Spleen (tissue), 11 donors: Measurements from ENCODE around the gene SNRNP48. TPM values are rescaled to one million over a fixed set of nuclear protein-coding genes. Genes with fewer than 3 reads are reported as not detected.

Experiments
- DNase-seq: peaks from one replicate; pipeline ENCODE4 v3.0.0-alpha.2; 2020
- H3K27ac ChIP-seq, 8 donors: fragments of 200-600 bp; sonication (generic) in 7 of 8; 1 replicate in 4 of 8; 2 replicates in 4 of 8; pipeline versions ENCODE4 v1.5.0 to v1.8.0; 2016 to 2021; ENCODE audit warnings: inconsistent platforms in 4 of 8, mild to moderate bottlenecking in 4 of 8, moderate library complexity in 1 of 8
- H3K27me3 ChIP-seq, 7 donors: fragments of 200-600 bp; sonication (generic) in 6 of 7; replicated peaks in 1 of 7; 1 replicate in 4 of 7; 2 replicates in 3 of 7; pipeline versions ENCODE4 v1.5.0 to v1.8.0; 2016 to 2021; ENCODE audit warnings: inconsistent platforms in 3 of 7, mild to moderate bottlenecking in 1 of 7
- H3K36me3 ChIP-seq, 6 donors: fragments of 200-600 bp; sonication (generic) in 5 of 6; 1 replicate in 4 of 6; 2 replicates in 2 of 6; pipeline versions ENCODE4 v1.5.0 to v1.8.0; 2016 to 2021; ENCODE audit warnings: inconsistent platforms in 2 of 6
- H3K4me1 ChIP-seq, 6 donors: fragments of 200-600 bp; sonication (generic) in 5 of 6; 1 replicate in 3 of 6; 2 replicates in 3 of 6; pipeline versions ENCODE4 v1.5.0 to v1.8.0; 2016 to 2021; ENCODE audit warnings: inconsistent platforms in 3 of 6
- H3K4me3 ChIP-seq, 8 donors: fragments of 200-600 bp; sonication (generic) in 7 of 8; 1 replicate in 4 of 8; 2 replicates in 4 of 8; pipeline versions ENCODE4 v1.5.0 to v1.8.0; 2016 to 2021; ENCODE audit warnings: inconsistent platforms in 4 of 8, mild to moderate bottlenecking in 4 of 8, moderate library complexity in 2 of 8
- H3K9me3 ChIP-seq, 8 donors: fragments of 200-600 bp; sonication (generic) in 7 of 8; 1 replicate in 4 of 8; 2 replicates in 4 of 8; pipeline versions ENCODE4 v1.5.0 to v1.8.0; 2016 to 2021; ENCODE audit warnings: inconsistent platforms in 4 of 8
- POLR2A ChIP-seq, 3 donors: fragments of 450-650 bp; IDR thresholded peaks; one replicate each; pipeline ENCODE4 v1.5.1; 2017; ENCODE audit warnings: antibody characterized with exemption in 3 of 3, mild to moderate bottlenecking in 1 of 3
- POLR2AphosphoS5 ChIP-seq, 3 donors: sonication (generic); formaldehyde crosslinking; IDR thresholded peaks; one replicate each; pipeline ENCODE4 v1.5.1; 2017; ENCODE audit warnings: antibody characterized with exemption in 3 of 3
- WGBS, 5 donors: extraction: QIAGEN DNeasy Blood & Tissue Kit in 3 of 5; methylation state at CpG; one replicate each; pipeline versions ENCODE4 v1.1.5 to v1.1.7; 2013 to 2018; 5-methylcytosine and 5-hydroxymethylcytosine counted together
- intact Hi-C: fragments of 100-400 bp; cut with DNase I; formaldehyde crosslinking; loops from one replicate; pipeline ENCODE4 v1.15.0; 2023; ENCODE audit warnings: low total_unique reads
- polyA plus RNA-seq, 3 donors: library from polyadenylated mRNA; stranded (reverse); fragments of 200-250 nt; gene quantifications; one replicate each; pipeline ENCODE4 v1.2.1, GENCODE V29; 2013
- total RNA-seq, 7 donors: library from RNA; depleted of rRNA in 3 of 7; stranded (reverse); fragments of >200 nt in 3 of 7; fragmentation: NEBNext Ultra II Directional in 4 of 7; extraction: Animal tissue kit (Norgen Biotek cat#: 25700) in 4 of 7; gene quantifications; one replicate each; pipeline versions ENCODE4 v1.1.0 to v1.2.1, GENCODE V29; 2016 to 2021
- TF ChIP-seq, protein P1 (sequence below), 11 experiments: fragments of 200-600 bp in 7 of 11; fragments of 450-650 bp in 4 of 11; sonication (generic) in 4 of 11; IDR thresholded peaks in 8 of 11; conservative IDR thresholded peaks in 3 of 11; 1 replicate in 7 of 11; 2 replicates in 4 of 11; pipeline versions ENCODE4 v1.4.0 to v1.8.0; 2016 to 2021; ENCODE audit warnings: antibody characterized with exemption in 11 of 11, inconsistent platforms in 4 of 11, mild to moderate bottlenecking in 1 of 11
- donor health status: healthy with polysubstance abuse.
- donor health status: DM: no; HTN: no; CAD: no; lungs with moderate emphysema.
- donor health status: DM: no; HTN: no; CAD: no.
- donor health status: Bipolar disorder and iron deficiency.
- donor health status: healthy.
- donor health status: DM: no; HTN: no; CAD: no.
- donor health status: DM: yes; HTN: yes; CAD: no.

SNRNP48 gene
- total and polyA plus RNA-seq, 10 donors = 4.8 to 23.8 (median 14.2) TPM

DNA sequence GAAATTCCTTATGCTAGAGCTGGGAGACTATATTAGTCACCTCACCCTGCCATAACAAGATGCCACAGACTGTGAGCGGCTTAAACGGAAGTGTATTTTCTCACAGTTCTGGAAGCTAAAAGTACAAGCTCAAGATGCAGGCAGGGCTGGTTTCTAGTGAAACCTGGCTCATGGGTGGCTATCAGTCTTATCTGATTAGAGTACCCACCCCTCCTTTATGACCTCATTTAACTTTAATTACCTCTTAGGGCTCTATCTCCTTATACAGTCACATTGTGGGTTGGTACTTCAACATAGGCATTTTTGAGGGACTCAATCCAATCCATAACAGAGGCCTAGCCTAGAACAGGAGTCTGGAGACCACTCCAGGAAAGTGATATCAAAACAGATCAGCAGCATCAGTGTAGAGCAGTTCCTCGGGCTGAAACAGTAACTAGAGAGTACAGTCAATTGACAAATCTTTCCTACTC, 2.3 kb upstream of the SNRNP48 start:
- H3K4me3 ChIP-seq = no peak overlapping the region
- TF ChIP-seq POLR2AphosphoS5 (IDR thresholded peaks at IDR 0.05) (no peak), POLR2A (IDR thresholded peaks at IDR 0.05) (no peak)
- TF ChIP-seq, protein P1, sequence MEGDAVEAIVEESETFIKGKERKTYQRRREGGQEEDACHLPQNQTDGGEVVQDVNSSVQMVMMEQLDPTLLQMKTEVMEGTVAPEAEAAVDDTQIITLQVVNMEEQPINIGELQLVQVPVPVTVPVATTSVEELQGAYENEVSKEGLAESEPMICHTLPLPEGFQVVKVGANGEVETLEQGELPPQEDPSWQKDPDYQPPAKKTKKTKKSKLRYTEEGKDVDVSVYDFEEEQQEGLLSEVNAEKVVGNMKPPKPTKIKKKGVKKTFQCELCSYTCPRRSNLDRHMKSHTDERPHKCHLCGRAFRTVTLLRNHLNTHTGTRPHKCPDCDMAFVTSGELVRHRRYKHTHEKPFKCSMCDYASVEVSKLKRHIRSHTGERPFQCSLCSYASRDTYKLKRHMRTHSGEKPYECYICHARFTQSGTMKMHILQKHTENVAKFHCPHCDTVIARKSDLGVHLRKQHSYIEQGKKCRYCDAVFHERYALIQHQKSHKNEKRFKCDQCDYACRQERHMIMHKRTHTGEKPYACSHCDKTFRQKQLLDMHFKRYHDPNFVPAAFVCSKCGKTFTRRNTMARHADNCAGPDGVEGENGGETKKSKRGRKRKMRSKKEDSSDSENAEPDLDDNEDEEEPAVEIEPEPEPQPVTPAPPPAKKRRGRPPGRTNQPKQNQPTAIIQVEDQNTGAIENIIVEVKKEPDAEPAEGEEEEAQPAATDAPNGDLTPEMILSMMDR (IDR thresholded peaks at IDR 0.05 in 8 of 11, conservative IDR thresholded peaks at IDR 0.05 in 3 of 11) = no peak
- no peaks in the 10 kb centered on the region for H3K9me3 ChIP-seq
- DNase-seq = no peak
- H3K4me1 ChIP-seq = peaks cover 14 to 40% (median 30%) of the 10 kb centered on the region in 6 donors
- intact Hi-C loops = no loop called here
- whole genome bisulfite sequencing, 5 donors = 85 to 90% (median 89%) methylated on average over 3 of the region's 3 CpGs
- H3K27ac ChIP-seq = no peak overlapping the region
- no peaks in the 10 kb centered on the region for H3K27me3 ChIP-seq
- peaks cover 0 to 3% (median 0%) of the 10 kb centered on the region in 6 donors for H3K36me3 ChIP-seq

- H3K4me1 ChIP-seq = peaks cover 14 to 42% (median 34%) of the 10 kb centered on the region in 6 donors
- H3K4me3 ChIP-seq = no peak overlapping the region
- no peak for DNase-seq
- 60 to 74% (median 64%) methylated on average over 4 of the region's 4 CpGs for WGBS, 5 donors
- no peaks in the 10 kb centered on the region for H3K27me3 ChIP-seq
- H3K9me3 ChIP-seq = no peaks in the 10 kb centered on the region
- TF ChIP-seq POLR2A (IDR thresholded peaks at IDR 0.05) (no peak), POLR2AphosphoS5 (IDR thresholded peaks at IDR 0.05) (no peak)
- TF ChIP-seq, protein P1 (IDR thresholded peaks at IDR 0.05 in 8 of 11, conservative IDR thresholded peaks at IDR 0.05 in 3 of 11) = no peak
- no peak overlapping the region for H3K27ac ChIP-seq
- intact Hi-C loops = no loop called here
- peaks cover 0 to 4% (median under 1%) of the 10 kb centered on the region in 6 donors for H3K36me3 ChIP-seq
These were observed 1.5 kb upstream of the SNRNP48 start for GRCh38 chr6:7588506-7588905.

GRCh38 chr6:7589221-7589620, 777 bp upstream of the SNRNP48 start:
- peaks cover 0 to 11% (median 4%) of the 10 kb centered on the region in 6 donors for H3K36me3 ChIP-seq
- H3K4me1 ChIP-seq = peaks cover 14 to 42% (median 34%) of the 10 kb centered on the region in 6 donors
- intact Hi-C loops = no loop called here
- no peak for DNase-seq
- peak overlapping the region in 6 of 8 donors; percentile 71 to 90 (median 84) for H3K27ac ChIP-seq
- WGBS, 5 donors = 80 to 97% (median 83%) methylated on average over 3 of the region's 3 CpGs
- H3K27me3 ChIP-seq = no peaks in the 10 kb centered on the region
- no peaks in the 10 kb centered on the region for H3K9me3 ChIP-seq
- peak overlapping the region in 3 of 8 donors; percentile 95 to 98 (median 95) for H3K4me3 ChIP-seq
- no peak for TF ChIP-seq POLR2A (IDR thresholded peaks at IDR 0.05)

DNA sequence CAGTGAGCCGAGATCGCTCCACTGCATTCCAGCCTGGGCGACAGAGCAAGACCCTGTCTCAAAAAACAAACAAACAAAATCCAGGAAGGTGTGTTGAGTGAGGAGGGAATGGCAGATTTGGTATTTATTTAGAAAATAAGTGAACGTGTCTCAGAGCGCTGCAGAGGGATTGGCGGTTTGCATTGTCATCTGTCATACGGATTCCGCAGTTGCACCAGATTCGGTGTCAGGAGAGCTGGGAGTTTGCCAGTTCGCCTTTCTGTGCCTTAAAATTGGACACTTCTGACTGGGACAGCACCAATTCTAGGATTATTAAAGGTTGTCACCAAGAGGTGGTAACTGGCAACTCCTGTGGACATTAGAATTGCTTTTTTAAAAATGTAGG, 912 bp downstream of the SNRNP48 start:
- Histone ChIP-seq H3K27ac (peak overlapping the region in 4 of 8 donors; percentile 84 to 90 (median 86)), H3K27me3 (no peaks in the 10 kb centered on the region), H3K4me1 (peaks cover 14 to 42% (median 34%) of the 10 kb centered on the region in 6 donors), H3K9me3 (no peaks in the 10 kb centered on the region), H3K4me3 (peak overlapping the region; percentile 93 to 100 (median 96)), H3K36me3 (peaks cover 0 to 28% (median 18%) of the 10 kb centered on the region in 6 donors)
- WGBS, 5 donors = 19 to 32% (median 28%) methylated on average over 10 of the region's 10 CpGs
- no peak for DNase-seq
- TF ChIP-seq POLR2AphosphoS5 (IDR thresholded peaks at IDR 0.05) = no peak
- no peak for TF ChIP-seq POLR2A (IDR thresholded peaks at IDR 0.05)
- TF ChIP-seq, protein P1 (IDR thresholded peaks at IDR 0.05 in 8 of 11, conservative IDR thresholded peaks at IDR 0.05 in 3 of 11) = no peak
- intact Hi-C loops = no loop called here
